GM18526 (cell line): ENCODE results near the gene RGS17.

Source experiments
- POLR2A ChIP-seq: IDR thresholded peaks from 3 replicates; pipeline ENCODE4 v1.6.1; 2011; ENCODE audit not compliant: insufficient read length; ENCODE audit errors: extremely low read depth

RGS17 gene

GRCh38 chr6:153063936-153064335, 67.1 kb downstream of the RGS17 start:
- no peak for TF ChIP-seq POLR2A

GRCh38 chr6:153062516-153062915, 68.6 kb downstream of the RGS17 start:
- TF ChIP-seq POLR2A, result no peak

GRCh38 chr6:153059757-153060156, 71.3 kb downstream of the RGS17 start:
- no peak for TF ChIP-seq POLR2A

GRCh38 chr6:153059311-153059710, 71.8 kb downstream of the RGS17 start:
- TF ChIP-seq POLR2A, result no peak

DNA sequence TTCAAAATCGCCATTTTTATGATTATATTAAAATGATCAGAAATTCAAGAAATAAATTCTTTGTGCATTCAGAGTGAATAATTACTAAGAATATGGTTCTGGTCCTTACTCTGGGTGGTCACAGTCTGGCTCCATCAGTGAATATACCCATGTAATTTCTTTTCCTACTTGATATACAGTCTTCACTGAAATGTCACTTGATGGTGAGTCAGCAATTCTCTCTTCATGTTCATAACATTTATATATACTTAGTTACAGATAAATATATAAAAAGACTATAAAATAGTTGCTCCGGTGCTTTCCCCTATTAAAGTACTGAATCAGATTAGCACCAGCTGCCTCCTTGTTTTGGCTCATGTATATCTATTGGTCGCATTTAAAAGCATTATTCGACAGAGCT, 72.2 kb downstream of the RGS17 start:
- no peak for TF ChIP-seq POLR2A

- no peak for TF ChIP-seq POLR2A
These were observed 72.8 kb downstream of the RGS17 start for GRCh38 chr6:153058291-153058690.

GRCh38 chr6:153056308-153056707, 74.8 kb downstream of the RGS17 start:
- no peak for TF ChIP-seq POLR2A

DNA sequence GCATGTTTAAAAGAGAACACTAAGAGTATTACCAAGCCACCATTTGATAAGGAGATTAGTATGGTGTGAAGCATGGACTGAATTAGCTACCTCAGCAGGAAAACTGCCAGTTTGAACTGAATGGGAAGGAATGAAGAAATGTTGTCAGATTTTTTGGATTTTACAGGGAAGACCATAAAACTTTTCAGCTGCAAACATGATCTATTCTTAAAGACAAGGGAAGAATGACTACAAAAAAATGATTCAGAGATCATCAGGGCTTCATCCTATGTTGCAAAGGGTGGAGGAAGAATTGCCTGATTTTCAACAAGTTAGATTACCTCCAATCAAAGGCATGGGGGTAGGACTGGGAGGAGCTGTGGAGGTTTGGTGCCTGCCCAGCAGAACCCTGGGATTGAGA, 79.3 kb downstream of the RGS17 start:
- no peak for TF ChIP-seq POLR2A

DNA sequence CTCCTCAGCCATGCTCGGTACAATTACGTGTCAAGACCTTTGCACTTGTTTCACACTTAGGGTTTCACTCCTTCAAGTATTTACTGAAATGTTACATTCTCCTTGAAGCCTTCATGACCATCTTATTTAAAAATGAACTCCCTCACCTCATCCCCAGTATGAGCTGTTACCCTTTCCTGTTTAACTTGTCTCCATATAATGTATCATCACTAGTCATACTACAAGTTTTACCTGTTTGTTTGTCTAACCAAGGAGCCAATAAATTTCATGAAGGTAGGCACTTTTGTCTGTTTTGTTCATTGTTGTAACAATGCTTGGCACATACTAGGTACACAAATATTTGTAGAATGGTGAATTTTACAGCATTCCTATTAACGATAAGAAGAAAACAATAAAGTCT, 82.5 kb downstream of the RGS17 start:
- no peak for TF ChIP-seq POLR2A

GRCh38 chr6:153047386-153047785, 83.7 kb downstream of the RGS17 start:
- TF ChIP-seq POLR2A, result no peak

GRCh38 chr6:153045271-153045670, 85.8 kb downstream of the RGS17 start:
- TF ChIP-seq POLR2A, result no peak

GRCh38 chr6:153044295-153044694, 86.8 kb downstream of the RGS17 start:
- no peak for TF ChIP-seq POLR2A

GRCh38 chr6:153043719-153044118, 87.4 kb downstream of the RGS17 start:
- no peak for TF ChIP-seq POLR2A

DNA sequence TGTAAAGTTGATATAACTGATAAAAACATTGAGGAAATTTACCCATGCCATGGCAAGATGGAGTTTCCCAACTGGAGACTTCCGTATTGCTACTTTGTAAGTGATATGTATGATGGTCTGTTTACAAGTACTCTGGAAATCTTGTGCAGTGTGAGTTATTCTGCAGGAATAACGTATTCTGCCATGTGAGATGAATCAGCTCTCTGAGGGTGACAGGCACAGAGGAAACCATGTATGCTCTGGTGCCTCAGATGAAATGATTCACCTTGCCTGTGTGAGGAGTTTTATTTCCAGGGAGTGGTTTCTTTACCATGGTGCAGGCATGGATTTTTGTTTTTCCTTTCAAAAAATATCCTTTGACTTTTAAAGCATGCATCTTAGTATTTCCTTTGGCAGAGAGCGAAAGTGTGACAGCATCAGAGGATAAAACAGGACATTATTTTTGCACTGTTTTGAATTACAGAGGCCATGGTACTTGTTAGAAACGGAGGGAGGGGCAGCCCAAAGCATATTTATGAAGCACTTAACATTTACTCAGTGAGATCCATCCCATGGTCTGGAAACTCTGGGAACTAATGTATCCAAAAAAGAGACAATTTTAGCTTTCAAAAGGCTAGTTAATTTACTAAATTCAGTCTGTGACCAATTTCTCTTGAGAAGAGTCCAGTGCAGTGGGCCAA, 92.6 kb downstream of the RGS17 start:
- TF ChIP-seq POLR2A, result no peak

GRCh38 chr6:153034139-153034538, 96.9 kb downstream of the RGS17 start:
- TF ChIP-seq POLR2A, result no peak

GRCh38 chr6:153032255-153032882, 98.7 kb downstream of the RGS17 start:
- TF ChIP-seq POLR2A, result no peak
